ENCODE data around the gene GGTLC3.
"Not testable (repeated sequence)": the region's sequence is repeated elsewhere in the genome, so short reads cannot be mapped to it uniquely, and the experiment has no call there.

GGTLC3 gene

DNA sequence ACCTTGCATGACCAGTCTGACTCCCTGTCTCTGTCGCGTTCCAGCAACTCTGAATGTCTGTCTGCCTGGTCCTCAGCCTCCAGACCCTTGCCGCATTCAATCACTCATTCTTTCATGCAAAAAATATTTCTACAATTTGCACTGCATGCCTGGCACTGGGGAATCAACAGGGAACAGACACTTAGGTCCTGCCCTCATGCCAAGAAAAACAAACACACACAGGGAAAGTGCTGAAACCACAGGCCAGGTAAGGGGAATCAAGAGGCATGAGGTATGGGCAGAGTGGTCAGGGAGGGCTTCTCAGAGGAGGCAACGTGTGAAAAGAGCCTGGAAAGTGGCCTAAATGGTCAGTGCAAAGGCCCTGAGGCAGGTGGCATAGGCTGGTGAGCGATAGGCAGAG is at the start of gene GGTLC3:
TSS of gene GGTLC3 (minus strand) at position 101 of the 400 bp plus-strand sequence. CDS start 264 bp downstream, outside the sequence.
- DNase-seq = not testable (repeated sequence)

DNA sequence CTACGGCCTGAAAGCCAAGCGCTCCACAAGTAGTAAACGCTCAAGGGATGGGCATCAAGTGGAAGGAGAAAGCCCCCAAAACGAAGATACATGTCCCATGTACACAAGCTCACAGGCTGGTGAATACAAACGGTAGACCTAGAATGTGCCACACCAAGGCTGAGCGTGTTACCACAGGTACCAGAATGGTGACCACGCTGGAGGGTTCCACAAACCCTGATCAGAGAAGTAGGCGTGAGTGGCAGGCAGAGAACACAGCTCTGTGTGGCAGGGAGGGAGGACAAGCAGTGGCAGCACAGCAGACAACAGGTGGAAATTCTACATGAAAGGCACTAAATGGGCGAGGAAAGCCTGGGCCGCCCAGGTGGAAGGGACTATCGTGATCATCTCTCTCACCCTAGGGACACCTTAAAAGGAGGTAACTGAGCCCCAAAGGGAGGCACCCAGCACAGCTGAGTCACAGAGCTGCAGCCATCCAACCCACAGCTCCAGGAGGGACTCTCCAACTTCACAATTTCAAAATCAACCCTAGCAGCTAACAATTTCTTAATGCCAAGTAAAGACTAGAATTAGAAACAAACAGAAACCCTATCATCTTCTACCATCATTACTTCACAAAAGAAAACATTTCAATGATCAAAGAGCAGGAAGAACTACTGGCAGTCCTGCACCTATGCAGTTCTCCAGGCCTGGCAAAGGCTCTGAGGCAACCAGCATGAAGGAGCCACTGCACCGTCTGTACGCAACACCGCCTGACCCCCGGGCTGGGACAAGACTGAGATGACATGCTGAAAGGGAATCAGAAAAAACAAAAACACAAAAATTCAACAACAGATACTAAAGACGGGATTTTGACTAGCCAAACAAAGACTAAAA is 42.4 kb upstream of the GGTLC3 start:
- not testable (repeated sequence) for DNase-seq

DNA sequence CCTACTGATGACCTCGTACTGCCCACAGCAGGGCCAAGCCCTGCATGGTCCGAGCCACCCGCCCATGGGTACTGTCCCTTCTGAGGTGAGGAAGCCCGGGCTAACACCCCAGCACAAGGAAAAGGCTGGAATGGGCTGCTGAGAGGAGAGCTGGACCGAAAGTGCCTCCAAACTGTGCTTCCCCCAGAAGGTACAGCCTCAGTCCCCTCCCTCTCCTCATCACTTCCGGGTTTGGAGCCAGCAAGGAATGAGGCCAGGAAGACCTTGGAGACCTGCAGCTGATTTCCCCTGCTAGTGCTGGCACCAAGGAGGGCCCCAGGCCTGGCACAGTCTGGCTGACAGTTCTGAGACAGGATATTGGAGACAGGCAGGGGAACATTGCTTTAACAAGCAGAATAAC is 41.0 kb upstream of the GGTLC3 start:
- not testable (repeated sequence) for DNase-seq

DNA sequence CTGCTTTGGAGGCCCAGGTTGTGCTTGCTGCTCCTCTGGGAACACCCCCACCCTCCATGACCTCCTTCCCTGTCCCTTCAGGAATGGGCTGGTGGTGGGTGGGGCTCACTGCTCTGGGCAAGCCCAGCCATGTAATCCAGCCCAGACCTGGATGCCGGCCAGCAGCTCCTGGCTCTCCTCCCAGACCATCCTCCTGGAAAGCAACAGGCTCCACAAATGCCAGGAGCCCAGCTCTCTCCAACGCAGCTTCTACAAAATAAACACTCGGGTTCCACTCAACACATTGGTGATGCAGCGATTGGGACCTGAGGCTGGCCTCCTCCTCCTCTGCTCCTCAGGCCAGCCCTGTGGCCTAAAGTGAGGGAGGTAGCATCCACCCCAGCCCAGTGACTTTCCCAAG is 40.6 kb upstream of the GGTLC3 start:
- not testable (repeated sequence) for DNase-seq

DNA sequence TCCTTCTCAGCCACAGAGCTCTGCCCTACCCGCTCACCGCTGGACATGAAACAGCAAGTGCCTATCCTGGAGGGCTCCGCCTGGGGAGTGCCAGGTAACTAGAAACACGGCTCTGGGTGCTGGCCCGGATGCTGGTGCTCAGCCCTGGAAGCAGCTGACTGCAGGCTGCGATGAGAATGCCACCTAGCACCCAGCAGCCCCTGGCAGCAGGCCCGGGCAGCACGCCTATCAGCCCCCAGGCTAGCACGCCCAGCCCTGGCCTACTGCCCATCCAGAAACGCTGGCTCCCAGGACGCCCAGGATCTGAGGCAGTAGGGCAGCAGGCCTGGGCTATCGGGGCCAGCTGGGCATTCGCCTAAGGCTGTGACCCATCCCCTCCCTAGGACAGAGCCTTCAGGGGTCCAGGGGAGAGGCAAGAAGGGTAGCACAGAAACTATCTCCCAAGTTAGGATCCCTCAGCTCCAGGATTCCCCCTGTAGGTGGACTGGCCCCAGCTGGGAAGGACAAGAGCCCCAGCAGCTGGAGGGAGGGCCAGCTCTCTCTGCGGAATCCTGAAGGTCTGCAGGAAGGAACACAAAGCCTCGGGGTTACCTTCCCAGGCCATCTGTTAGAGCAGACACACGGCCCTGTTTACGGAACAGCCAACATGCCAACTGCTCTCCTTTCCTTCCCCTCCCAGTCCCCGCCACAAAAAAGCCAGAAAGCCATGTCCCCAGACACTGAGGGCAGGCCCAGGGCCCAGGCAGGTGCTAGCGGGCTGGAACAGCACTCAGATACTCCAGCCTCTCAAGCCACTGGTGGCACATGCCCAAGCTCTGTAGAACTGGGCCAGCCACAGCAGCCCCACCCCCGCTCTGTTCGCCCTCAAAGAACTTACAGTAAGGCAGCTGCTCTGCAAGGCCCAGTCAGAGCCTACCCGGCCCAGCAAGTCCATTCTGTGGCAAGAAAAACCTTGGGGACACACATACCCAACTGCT is 36.6 kb upstream of the GGTLC3 start:
- not testable (repeated sequence) for DNase-seq

DNA sequence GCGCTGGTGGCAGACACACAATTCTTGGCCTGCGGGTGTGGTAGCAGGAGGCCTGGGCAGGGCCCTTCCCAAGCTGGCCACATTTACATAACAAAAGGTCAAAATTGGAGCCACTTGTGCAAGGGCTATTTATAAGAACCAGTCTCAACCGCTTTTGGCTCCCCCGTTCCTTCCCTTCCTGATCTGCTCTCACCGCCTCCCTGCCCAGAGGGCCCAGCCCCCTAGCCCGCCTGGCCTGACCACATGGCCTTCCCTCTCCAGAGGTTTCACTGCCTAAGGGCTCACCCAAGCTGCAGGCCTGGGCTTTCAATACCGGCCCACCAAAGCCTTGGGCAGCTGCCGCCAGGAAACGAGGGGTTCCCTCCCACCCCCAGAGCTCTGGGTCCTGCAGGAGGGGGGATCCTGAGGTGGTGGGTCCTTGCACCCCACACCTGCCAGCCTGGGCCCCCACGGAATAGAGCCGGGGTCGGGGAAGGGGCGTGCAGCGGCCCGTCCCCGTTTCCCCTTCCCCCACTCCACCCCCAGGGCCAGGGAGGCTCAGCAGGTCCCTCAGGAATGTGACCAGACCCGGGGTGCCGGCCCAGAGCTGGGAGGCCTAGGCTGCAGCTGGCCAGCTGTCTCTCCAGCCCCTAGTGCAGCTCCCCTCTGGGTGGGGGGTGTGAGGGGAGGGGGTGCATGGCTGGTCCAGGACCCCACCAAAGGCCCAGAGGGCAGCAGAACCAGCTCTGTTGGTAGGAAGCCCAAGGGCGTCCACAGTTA is 35.1 kb upstream of the GGTLC3 start:
- not testable (repeated sequence) for DNase-seq

DNA sequence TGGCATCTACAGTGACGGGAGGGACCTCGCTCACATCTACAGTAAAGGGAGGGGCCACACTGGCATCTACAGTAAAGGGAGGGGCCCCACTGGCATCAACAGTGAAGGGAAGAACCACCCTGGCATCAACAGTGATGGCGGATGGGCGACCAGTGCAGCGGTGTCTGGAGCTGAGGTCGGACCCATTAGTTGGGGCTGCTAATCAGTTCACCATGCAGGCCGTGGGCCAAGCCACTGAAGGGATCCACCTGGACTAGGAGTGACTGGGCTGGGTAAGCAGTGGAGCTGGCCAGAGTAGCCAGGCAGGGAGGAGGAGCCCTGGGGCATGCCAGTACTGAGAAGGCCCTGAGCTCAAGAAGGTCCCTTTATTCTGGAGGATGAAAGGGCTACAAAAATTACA is 33.1 kb upstream of the GGTLC3 start:
- not testable (repeated sequence) for DNase-seq

DNA sequence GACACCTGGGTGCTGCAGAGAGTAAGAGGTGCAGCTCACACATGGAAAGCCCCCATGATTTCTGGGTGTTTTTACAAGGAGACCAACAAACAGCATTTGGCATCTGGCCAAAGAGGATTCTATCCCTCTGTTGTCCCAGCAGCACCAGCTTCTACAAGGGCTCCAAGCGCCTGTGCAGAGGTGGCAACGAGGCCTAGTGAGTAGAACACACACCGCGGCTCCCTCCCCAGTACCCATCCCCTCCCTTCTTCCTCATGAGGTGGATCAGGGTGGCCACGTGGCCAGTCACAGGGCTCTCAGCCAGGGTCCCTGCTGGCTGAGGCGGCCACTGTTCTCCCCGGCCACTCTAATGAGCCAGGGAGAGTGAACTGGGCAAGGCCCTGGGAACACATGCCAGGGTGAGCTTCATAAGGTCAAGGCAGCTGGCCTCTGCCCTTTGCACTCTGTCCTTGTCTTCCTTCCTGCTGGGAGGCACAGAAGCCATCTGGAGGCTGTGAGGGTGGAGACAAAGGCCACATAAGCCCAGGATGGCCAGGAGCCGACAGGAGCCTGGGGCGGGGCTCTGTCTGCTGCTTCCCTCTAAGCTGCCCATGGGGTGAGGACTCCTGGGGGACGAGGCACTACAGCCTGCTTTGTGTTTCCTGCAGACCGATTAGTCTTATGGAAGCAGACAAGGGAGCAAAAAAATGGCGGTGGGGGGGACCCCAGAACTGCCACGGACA is 31.7 kb upstream of the GGTLC3 start:
- DNase-seq = not testable (repeated sequence)

DNA sequence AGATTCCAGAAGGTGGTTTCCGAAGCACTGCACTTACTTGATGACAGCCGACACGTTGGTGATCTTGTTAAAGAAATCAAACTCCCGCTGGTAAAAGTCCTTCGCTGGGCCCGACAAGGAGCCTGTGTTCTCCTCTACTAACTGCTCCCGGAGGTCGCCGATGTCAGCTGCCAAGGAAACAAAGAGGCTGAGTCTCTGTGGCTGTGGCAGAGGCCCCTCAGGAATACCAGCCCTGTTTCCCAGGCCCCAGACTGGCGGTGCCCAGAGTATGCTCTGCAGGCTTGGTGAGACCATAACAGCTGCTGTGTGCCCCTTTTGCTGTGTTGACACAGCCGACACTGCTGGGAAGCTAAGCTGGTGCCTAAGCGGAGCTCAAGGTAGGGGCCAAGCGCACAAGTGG is 26.7 kb upstream of the GGTLC3 start:
- DNase-seq = not testable (repeated sequence)

DNA sequence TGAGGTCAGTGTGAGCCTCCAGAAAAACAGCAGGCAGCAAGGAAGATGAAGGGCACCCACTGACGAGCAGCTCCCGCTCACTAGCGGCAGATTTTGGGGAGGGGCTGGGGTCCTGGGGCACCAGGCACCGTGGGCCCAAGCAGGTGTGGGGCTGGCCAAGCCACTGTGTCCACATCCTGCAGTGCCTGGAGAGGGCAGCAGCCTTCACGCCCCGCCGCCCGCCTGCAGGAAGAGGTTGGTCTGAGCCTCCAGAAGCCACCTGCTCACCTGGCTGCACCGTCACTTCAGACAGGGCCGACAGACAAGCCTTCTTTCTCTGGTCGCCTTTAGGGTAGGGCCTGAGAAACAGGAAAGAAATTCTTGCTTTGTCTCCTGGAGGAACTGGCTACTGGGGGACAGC is 25.4 kb upstream of the GGTLC3 start:
- DNase-seq = not testable (repeated sequence)

DNA sequence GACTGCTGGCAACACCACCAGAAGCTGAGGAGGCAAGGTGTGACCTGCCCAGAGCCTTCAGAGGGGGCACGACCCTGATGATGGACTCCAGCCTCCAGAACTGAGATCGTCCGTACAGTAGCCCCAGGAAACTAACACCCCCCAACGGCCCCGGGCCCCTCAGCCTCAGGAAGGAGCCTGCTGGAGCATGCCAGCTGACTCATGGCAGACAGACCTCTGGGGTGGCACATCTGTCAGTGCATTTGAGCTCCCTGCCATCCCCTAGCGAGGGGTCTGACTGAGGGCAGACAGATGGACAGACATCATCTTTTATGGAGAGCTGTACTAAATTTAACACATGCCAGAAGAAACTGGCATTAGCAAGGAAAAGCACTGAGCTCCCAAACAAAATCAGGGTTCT is 22.0 kb upstream of the GGTLC3 start:
- DNase-seq = not testable (repeated sequence)

DNA sequence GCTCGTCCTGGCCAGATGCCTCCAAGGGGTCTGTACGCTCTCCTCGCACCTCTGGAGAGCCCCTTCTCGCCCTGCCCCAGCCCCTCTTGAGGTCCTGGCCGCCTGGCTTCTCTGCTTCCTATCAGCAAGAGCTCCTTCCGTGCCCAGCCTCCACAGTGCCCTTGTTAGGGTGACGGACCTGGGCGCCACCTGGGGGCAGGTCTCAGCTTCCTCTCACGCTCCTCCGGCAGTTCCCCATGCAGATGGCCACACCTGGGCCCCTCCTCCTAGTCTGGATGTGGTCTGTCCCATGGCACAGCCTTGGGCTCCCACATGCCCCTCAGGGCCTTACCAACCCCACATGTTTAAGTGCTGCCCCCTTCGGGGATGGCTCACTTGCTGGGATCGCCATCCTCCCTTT is 16.4 kb upstream of the GGTLC3 start:
- DNase-seq = not testable (repeated sequence)

DNA sequence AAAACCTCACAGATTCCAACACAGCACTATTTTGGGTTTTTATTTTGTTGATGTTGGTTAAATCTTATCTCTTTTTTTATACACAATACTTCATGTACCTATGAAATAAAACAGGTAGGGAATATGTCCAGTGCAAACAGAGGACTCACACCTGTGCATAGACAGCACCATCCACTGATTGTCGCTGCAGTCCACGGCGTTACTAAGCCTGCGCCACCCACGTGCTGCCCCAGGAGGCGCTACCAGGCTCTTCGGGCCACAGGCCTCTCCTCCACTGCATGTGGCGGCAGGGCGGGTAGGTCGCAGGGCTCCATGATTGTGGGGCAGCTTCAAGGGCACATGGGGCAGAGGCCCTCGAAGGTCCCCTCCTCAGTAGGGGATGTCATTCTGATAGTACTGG is 15.7 kb upstream of the GGTLC3 start:
- not testable (repeated sequence) for DNase-seq

DNA sequence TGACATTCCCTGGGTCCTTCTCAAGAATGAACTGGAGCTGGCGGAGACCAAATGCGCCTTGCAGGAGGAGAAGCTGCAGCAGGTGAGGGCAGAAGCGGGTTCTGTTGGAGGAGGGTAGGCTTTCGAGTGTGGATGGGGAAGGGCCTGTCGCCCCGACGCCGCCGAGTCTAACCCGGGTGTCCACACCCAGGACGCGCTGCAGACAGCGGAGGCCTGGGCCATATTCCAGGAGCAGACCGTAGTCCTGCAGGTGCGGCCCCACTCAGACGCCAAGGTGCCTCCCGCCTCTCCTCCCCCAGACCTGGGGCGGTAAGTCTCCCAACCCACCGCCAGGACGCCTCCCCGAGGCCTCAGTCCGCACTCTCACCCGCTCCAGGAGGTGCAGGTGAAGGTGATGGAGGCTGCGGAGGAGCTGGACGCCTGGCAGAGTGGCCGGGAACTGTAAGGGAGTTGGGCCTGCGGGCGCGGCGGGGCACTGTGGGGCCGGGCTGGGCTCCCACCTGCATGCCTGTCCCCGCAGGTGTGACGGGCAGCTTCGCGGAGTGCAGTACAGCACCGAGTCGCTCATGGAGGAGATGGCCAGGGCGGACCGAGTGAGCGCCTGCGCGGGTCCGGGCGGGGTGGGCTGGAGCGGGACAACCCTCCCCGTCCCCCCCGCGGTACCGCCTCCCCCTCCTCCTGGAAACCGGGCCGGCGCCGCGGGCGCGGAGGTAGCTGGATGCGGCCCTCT is 11.6 kb upstream of the GGTLC3 start:
- not testable (repeated sequence) for DNase-seq

DNA sequence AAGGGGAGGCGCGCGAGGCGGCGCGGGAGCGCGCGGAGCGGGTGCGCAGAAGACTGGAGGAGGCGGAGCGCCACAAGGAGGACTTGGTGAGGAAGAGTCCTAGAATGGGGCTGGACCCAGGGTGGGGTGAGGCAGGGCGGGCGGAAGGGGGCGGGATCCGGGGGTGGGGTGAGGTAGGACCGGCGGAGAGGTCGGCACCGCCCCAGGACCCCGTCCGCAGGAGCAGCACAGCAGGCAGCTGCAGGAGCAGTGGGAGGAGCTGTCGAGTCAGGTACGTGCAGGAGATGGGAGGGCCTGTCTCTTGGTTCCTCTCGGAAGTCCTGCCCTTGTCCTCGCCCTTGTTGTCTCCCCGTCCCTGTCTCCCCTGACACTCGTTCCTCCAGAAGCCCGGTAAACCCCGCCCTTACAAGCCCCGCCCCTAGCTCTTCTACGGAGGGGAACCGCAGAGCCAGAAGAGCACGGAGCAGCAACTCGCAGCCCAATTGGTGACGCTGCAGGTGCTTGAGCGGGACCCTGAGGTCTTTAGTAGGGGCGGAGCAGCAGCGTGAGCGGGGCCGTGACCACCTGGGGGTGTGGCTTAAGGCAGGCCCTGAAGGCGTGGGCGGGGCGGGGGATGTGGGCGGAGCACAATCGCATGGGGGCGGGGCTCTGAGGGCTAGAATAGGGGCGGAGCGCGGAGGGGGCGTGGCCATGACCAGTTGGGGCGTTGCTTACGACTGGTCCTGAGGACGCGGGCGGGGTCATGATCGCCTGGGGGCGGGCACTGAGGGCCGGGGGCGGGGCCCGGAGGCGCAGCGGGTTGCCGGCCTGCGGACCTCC is 10.8 kb upstream of the GGTLC3 start:
- DNase-seq = not testable (repeated sequence)

DNA sequence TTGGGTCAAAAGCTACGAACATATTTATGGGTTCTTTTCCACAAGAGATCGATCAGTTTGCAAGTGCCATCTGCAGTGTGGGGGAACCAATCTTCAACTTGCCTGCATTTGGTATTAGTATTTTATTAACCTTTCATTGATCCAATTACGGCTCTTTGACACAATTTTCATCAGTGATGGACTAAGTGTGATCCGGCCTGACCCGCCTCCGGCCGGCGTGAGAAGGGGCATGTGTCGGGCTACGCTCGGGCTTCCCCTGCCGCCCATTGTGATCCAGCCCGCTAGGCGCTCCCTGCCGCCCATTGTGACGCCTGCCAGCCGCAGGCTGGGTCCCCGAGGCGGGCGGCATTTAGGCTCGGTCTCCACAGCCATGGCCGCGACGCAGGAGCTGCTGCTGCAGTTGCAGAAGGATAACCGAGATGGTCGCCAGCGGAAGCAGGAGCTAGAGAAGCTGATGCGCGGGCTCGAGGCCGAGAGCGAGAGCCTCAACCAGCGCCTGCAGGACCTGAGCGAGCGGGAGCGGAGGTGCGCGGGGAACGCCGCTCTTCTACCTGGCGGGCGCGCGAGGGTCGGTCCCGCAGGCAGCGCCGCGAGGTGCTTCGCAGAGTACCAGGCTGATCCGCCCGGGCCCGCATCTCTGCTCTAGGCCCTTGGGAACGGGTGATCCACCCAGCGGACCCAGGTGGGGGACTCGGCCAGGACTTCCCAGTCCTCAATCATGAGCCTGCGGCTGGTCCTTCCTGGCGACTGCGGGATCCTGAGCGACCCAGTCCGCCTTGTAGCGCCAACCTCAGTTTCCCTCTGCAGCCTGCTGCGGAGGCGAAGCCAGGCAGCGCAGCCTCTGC is 10.0 kb upstream of the GGTLC3 start, which contains the start of gene TMEM191B:
TSS of gene TMEM191B (plus strand) at position 51 of the 845 bp plus-strand sequence. CDS start at position 230, 179 bp downstream.
- DNase-seq = not testable (repeated sequence)

DNA sequence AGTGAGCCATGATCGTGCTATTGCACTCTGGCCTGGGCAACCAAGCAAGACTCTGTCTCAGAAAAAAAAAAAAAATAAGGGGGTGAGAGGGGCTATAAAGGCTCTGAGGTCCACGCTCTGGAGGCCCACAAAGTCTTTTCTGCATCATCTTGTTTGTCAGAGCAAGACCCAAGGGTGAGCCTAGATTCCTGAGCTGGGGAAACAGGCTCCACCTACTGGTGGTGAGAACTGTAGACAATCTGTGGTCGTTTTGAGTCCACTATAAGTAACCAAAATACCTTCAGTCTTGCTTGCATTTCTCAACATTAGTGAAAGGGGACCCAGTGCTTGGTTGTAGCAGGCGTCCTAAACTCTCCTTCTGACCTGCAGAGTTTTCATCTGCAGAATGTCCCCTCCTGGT is 5.4 kb upstream of the GGTLC3 start:
- not testable (repeated sequence) for DNase-seq

DNA sequence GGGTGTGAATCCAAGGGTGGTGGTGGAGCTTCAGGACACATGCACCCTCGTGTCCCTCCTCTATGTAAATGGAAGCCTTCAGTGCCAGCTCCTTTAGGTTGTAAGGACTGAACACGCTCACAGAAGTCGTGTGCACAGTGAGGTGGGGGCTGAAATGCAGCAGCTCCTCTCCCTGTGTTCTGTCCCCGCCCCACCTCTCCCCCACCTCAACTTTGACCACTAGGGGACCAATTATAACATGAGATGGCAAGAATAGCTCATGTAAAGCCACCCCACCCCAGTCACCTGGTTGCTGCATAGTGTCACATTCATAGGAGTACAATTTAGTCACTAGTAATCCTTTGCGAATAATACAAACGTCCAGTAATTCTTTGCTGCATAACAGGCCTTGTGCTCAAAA is 4.8 kb upstream of the GGTLC3 start:
- not testable (repeated sequence) for DNase-seq

DNA sequence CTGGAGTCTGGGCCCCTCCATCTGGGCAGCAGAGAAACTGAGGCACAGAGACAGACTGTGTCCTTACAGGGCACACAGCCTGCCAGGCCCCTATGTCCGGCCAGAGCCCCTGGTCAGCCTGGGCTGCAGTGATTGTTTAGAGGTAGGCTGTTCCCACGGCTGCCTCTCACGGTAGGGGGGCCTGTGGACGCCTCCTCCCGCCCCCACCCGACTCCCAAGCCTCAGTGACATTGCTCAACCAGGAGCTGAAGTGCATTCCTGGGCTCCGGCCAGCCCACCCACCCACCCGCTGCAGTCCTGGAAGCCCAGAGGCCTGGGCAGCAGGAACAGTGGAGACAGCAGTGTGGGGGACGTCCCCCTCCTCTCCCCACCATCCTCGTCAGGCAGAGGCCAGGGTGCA is 4.5 kb downstream of the GGTLC3 start:
- DNase-seq = not testable (repeated sequence)
